ENCODE data around the gene ACAP2.

ACAP2 gene

DNA sequence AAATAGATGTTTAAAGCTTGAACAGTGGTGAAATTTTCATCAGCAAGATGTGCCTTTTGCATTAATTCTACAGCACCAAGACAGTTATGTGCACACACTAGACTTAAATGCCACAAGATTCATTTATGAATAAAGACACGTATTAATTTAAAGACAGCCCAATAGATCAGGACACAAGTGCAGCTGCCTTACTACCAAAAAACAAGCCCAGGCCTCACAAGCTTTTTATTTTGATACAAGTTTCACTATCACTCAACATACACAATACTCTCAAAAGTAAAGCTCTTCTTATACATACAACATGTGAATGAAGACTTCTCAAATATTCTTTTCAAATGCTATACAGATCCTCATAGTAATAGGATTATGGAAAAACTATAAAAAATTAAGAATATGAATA, 2.4 kb downstream of the ACAP2 start:
- Histone ChIP-seq H3K4me1 (no peaks in the 10 kb centered on the region), H3K9ac (no peak overlapping the region), H3K9me3 (ENCODE audit: control insufficient read depth, low read length) (no peaks in the 10 kb centered on the region), H3K4me2 (ENCODE audit: low read length) (no peak overlapping the region), H3K36me3 (ENCODE audit: control insufficient read depth, insufficient read depth, low read length) (no peaks in the 10 kb centered on the region), H3K27ac (no peak overlapping the region), H2AFZ (no peak overlapping the region), H3K4me3 (ENCODE audit: low read depth, low read length) (no peak overlapping the region), H3K79me2 (peaks cover 31% of the 10 kb centered on the region), H3K27me3 (ENCODE audit: control insufficient read depth, insufficient read depth, low read length) (no peaks in the 10 kb centered on the region)
- TF ChIP-seq, protein P1, sequence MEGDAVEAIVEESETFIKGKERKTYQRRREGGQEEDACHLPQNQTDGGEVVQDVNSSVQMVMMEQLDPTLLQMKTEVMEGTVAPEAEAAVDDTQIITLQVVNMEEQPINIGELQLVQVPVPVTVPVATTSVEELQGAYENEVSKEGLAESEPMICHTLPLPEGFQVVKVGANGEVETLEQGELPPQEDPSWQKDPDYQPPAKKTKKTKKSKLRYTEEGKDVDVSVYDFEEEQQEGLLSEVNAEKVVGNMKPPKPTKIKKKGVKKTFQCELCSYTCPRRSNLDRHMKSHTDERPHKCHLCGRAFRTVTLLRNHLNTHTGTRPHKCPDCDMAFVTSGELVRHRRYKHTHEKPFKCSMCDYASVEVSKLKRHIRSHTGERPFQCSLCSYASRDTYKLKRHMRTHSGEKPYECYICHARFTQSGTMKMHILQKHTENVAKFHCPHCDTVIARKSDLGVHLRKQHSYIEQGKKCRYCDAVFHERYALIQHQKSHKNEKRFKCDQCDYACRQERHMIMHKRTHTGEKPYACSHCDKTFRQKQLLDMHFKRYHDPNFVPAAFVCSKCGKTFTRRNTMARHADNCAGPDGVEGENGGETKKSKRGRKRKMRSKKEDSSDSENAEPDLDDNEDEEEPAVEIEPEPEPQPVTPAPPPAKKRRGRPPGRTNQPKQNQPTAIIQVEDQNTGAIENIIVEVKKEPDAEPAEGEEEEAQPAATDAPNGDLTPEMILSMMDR (IDR thresholded peaks at IDR 0.05) = no peak

DNA sequence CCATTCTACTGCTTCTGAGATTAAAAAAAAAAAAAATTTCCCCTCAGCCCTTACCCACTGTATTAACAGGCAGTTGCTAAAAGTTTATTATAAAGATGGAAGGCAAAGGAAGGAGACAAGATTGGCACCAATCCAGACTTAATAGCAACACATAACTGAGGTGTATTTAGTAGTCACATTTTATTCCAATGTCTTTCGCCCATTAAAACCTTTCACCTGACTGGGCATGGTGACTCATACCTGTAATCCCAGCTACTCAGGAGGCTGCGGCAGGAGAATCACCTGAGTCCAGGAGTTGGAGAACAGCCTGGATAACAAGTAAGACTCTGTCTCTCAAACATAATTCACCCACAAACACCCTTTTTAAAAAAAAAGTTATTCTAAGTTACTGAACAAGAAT, 4.4 kb downstream of the ACAP2 start:
- H3K36me3 ChIP-seq (ENCODE audit: control insufficient read depth, insufficient read depth, low read length) = no peaks in the 10 kb centered on the region
- no peak overlapping the region for H3K4me2 ChIP-seq (ENCODE audit: low read length)
- no peak overlapping the region for H3K4me3 ChIP-seq (ENCODE audit: low read depth, low read length)
- no peak overlapping the region for H2AFZ ChIP-seq
- TF ChIP-seq, protein P1 (IDR thresholded peaks at IDR 0.05) = no peak
- no peaks in the 10 kb centered on the region for H3K9me3 ChIP-seq (ENCODE audit: control insufficient read depth, low read length)
- H3K79me2 ChIP-seq = peaks cover 40% of the 10 kb centered on the region
- no peaks in the 10 kb centered on the region for H3K4me1 ChIP-seq
- H3K27me3 ChIP-seq (ENCODE audit: control insufficient read depth, insufficient read depth, low read length) = no peaks in the 10 kb centered on the region
- no peak overlapping the region for H3K9ac ChIP-seq
- H3K27ac ChIP-seq = no peak overlapping the region

DNA sequence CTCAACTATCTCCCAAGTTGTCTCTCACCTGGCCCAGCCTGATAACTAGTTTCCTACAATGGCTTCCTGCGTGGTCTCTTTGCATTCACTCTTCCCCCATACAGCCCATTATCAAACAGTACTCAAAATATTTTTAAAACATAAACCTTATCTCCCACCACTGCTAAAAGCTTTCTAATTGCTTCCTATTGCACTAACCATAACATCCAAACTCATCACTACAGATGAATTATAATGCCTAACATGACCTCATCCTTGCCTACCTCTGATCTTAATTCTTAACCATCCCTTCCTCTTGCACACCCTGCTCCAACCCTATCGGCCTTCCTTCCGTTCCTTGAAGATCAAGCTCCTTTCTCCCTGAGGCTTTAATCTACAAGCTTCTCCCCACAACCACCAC, 17.0 kb downstream of the ACAP2 start:
- no peak overlapping the region for H3K27ac ChIP-seq
- H3K79me2 ChIP-seq = peaks cover 38% of the 10 kb centered on the region
- H2AFZ ChIP-seq = no peak overlapping the region
- peaks cover 6% of the 10 kb centered on the region for H3K4me1 ChIP-seq
- no peak overlapping the region for H3K9ac ChIP-seq
- TF ChIP-seq, protein P1 (IDR thresholded peaks at IDR 0.05) = no peak
- no peaks in the 10 kb centered on the region for H3K9me3 ChIP-seq (ENCODE audit: control insufficient read depth, low read length)
- H3K27me3 ChIP-seq (ENCODE audit: control insufficient read depth, insufficient read depth, low read length) = no peaks in the 10 kb centered on the region
- H3K36me3 ChIP-seq (ENCODE audit: control insufficient read depth, insufficient read depth, low read length) = no peaks in the 10 kb centered on the region
- H3K4me3 ChIP-seq (ENCODE audit: low read depth, low read length) = no peak overlapping the region
- no peak overlapping the region for H3K4me2 ChIP-seq (ENCODE audit: low read length)

DNA sequence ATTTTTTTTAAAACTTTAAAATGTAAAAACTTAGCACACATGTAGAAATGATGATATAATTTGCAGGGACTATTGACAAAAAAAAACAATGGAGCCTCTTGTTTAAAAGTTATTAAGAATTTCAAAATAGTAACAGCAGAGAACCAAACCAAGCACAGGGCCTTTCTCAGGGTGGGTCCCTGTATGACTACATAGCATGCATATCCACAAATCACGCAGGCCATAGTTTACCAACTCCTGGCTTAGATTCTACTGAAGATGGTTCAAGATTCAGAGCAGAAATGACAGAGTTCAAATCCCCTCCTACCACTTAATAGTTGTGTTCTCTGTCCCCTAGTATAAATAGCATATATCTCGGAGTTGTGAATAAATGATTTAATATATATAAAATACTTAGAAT, 19.0 kb downstream of the ACAP2 start:
- no peaks in the 10 kb centered on the region for H3K9me3 ChIP-seq (ENCODE audit: control insufficient read depth, low read length)
- H2AFZ ChIP-seq = no peak overlapping the region
- H3K9ac ChIP-seq = no peak overlapping the region
- H3K4me2 ChIP-seq (ENCODE audit: low read length) = no peak overlapping the region
- no peaks in the 10 kb centered on the region for H3K27me3 ChIP-seq (ENCODE audit: control insufficient read depth, insufficient read depth, low read length)
- peaks cover 37% of the 10 kb centered on the region for H3K79me2 ChIP-seq
- H3K4me3 ChIP-seq (ENCODE audit: low read depth, low read length) = no peak overlapping the region
- H3K4me1 ChIP-seq = peaks cover 6% of the 10 kb centered on the region
- H3K36me3 ChIP-seq (ENCODE audit: control insufficient read depth, insufficient read depth, low read length) = no peaks in the 10 kb centered on the region
- H3K27ac ChIP-seq = no peak overlapping the region
- TF ChIP-seq, protein P1 (IDR thresholded peaks at IDR 0.05) = no peak

DNA sequence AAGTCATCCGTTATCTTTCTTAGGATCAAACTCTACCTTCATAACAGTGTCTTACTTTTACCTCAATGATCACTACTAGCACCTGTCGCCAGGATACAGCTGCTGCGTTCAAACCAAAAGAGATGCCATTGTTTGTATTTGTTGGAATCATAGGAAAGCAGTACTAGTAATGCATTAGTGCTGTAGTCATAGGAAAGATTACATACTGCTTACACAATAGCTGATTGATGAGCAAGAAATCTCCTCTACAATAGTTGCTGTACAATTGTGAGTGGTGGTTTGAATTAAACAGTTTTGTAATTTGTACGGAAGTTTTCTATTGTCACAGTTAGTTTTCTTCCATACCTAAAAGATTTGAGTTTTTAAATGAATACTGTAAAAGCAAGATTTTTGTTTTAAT, 21.4 kb downstream of the ACAP2 start:
- Histone ChIP-seq H3K9ac (no peak overlapping the region), H2AFZ (no peak overlapping the region), H3K27ac (no peak overlapping the region), H3K9me3 (ENCODE audit: control insufficient read depth, low read length) (no peaks in the 10 kb centered on the region), H3K36me3 (ENCODE audit: control insufficient read depth, insufficient read depth, low read length) (no peaks in the 10 kb centered on the region), H3K4me3 (ENCODE audit: low read depth, low read length) (no peak overlapping the region), H3K27me3 (ENCODE audit: control insufficient read depth, insufficient read depth, low read length) (no peaks in the 10 kb centered on the region), H3K4me1 (peaks cover 6% of the 10 kb centered on the region), H3K4me2 (ENCODE audit: low read length) (no peak overlapping the region), H3K79me2 (peaks cover 29% of the 10 kb centered on the region)
- TF ChIP-seq, protein P1 (IDR thresholded peaks at IDR 0.05) = no peak
